Hematopoietic multipotent progenitor cell treated with erythropoietin and hydrocortisone succinate and interleukin-3 and kit ligand, for 15 days (in vitro differentiated cells): Measurements from ENCODE around the gene OR10C1.

Source experiments
- DNase-seq: peaks from one replicate; pipeline ENCODE4 v3.0.0-alpha.2; 2015; ENCODE audit warnings: low spot score

OR10C1 gene

GRCh38 chr6:29477923-29478450, 38.9 kb downstream of the OR10C1 start:
- DNase-seq, result no peak

DNA sequence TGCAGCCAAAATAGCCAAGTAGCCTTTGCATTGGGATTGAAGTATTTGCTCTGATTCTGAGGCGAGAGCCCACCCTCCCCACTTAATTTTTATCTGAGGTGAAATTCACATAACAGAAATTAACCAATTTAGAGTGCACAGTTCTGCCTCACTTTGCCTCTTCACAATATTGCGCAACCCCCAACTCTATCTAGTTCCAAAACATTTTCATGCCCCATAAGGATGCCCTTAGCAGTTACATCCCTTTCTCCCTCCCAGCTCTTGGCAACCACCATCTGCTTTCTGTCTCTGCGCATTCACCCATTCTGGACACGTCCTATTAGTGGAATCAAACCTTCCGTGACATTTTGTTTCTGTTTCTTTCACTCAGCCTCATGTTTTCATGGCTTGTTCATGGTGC, 39.6 kb downstream of the OR10C1 start:
- no peak for DNase-seq

DNA sequence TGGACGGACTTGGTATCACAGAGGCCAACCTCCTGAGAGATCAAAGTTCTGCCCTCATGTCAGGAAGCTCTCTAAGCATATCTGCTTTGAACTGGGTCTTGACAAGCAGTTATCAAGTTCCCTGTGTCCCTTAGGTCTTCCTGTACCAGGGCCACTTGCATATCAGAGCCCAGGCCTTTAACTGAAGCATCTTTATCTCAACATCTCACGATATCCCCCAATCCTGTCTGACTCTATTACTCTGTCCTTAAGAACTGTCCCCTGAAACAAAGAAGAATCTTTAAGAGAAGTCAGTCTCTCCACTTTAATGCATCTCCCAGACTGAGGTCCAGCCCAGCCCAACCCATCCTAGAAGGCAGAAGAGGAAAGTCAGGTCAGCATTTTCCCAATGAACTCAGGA, 40.5 kb downstream of the OR10C1 start:
- DNase-seq, result no peak

DNA sequence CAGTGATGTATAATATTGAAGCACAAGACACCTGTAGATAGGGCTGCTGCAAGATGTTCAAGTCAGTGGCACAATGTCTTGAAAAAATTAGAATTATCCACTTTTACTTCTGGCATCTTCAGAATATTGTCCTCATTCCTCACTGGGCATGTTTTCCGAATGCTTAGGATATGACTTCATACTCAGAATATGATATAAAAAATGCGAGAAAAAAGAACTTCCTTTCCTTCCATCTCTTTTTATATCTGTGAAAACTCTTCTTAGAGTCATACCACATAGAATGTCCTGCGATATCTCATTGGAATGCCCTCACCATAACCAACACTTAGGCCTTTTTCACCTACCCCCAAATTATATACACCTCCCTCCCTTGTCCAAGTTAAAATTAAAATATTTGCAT, 44.1 kb downstream of the OR10C1 start:
- no peak for DNase-seq

DNA sequence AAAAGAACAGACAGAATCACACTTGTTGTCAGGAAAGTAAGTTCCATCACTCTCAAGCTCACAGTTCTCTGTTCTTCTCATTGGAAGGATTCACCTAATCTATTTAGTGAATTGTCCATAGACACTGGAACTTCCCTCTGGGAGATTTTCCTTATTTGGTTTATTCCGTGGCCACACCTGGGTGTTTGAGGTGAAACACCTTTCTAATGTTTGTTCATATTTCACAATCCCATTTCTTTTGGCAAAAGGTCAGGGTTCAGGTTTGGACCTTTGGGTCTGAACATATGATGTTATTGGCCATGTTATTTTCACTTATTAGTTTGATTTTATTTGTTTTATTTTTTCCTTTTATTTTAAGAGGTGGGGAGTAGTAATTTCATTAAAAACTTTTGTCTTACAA, 44.6 kb downstream of the OR10C1 start:
- DNase-seq, result no peak

GRCh38 chr6:29486577-29486976, 47.5 kb downstream of the OR10C1 start:
- no peak for DNase-seq

DNA sequence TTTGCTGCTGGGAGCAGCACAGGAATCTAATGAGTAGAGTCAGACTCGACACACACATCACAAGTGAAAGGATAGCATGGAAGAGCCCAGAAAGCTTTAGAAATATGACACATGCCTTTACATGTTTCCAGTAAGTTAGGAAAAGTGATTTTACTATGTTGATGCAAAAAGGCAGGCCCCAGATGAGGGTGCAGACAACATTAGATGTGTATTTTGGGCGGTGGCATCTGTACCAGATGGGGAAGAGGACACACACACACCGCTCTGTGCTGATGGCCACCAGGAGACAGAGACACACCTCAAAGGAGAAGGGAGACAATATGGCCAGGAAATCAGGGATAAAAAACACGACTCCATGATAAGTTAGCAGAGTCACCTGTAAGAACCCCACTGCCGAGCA, 48.0 kb downstream of the OR10C1 start:
- DNase-seq, result no peak

DNA sequence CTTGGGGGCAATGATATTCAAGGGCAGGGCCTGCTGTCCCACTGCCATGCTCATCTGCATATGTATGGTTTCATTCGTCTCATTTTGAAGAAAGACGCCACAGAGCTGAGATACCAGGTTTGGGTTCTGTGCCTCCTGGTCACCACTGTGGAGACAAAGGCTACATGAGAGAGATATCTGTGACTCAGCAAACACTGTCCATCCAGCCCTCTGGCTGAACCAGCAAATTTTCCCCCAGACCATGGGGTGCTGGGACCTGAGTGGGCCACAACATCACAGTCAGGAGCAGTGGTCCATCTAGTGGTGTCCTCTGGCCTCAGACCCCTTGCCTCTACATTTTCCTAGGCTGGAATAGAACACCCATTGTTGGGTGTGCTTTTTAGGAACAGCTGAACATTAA, 48.6 kb downstream of the OR10C1 start, which contains the start of gene MAS1L:
TSS of gene MAS1L (minus strand) at position 297 of the 400 bp plus-strand sequence. CDS start at position 243, 54 bp downstream.
- no peak for DNase-seq

GRCh38 chr6:29488874-29489273, 49.8 kb downstream of the OR10C1 start:
- DNase-seq, result no peak

GRCh38 chr6:29489286-29489685, 50.2 kb downstream of the OR10C1 start:
- DNase-seq, result no peak

DNA sequence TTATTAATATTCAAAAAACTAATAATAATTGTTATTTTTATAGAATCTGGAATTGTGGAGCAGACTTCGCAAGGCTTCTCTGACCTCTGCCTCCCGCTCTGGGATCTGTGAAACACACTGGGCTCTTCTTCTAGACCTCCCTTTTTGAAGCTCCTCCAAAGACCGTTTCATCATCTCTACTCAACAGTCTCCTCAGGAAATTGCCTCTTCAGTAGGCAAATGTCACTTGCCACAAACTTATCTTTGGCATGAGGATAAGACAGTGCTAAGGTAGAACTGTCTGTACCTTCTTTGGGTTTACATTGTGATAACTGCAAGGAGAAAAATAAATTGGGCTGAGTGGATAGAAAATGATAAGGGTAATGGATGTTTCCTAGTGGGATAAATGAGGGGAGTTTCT, 50.9 kb downstream of the OR10C1 start:
- DNase-seq, result no peak

DNA sequence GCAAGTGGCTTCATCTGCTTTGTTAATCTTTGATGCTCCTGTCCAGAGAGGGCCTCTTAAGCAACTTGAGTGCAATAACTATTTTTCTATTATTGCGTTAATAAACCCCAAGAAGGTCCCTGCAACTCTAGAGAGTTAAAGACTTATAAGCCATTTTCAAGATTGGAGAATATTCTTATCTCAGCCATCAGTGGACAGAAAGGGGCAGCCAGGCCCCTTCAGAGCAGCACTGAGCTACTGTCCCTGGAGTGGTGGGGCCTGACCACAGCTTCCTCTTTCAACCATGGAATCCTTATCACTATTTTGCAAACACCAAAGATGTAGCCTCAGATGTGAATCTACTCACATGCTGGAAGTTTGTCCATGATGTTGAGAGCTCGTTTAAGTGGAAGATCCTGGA, 51.4 kb downstream of the OR10C1 start:
- no peak for DNase-seq
